HG03135 (cell line): ENCODE measurements around the gene LEMD1.

Experiments used
- ATAC-seq: cut with Tn5 transposase; IDR thresholded peaks from one replicate; pipeline ENCODE4 v1.9.1; 2021; ENCODE audit warnings: mild to moderate bottlenecking, moderate library complexity; ENCODE audit not compliant: unreplicated experiment

The LEMD1 gene

GRCh38 chr1:205338011-205338410 lies 83.8 kb downstream of the LEMD1 start:
- no peak for ATAC-seq

GRCh38 chr1:205337481-205337880 lies 84.4 kb downstream of the LEMD1 start:
- no peak for ATAC-seq

DNA sequence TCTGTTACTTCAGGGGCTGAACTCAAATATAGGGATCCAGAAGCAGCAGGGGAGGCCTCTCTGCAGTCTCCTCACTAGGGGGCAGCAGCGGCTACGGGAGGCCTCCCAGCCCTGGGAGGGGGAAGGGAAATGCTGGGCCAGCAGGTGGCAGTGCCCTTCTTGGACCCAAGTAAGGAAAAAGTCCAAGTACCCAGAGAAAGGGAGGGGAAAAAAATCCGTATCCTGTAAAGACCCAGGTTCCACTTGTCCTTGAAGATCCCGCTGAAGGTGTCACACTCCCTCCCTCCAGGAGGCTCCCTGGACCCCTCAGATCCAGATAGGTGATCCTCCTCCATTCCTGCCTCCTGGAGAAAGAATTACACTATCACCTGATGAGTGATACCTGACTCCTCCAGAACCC lies 86.2 kb downstream of the LEMD1 start:
- no peak for ATAC-seq

- ATAC-seq: no peak
These were observed 89.7 kb downstream of the LEMD1 start for GRCh38 chr1:205332015-205332791.
